Hindlimb muscle (tissue), 1 donor: ENCODE data around the gene C8B. TPM values are rescaled to one million over a fixed set of nuclear protein-coding genes. Genes with fewer than 3 reads are reported as not detected.

Experiments
- DNase-seq: peaks from one replicate; pipeline ENCODE4 v3.0.0-alpha.2; 2013
- polyA plus RNA-seq: library from polyadenylated mRNA; unstranded; fragments of 120-200 nt; gene quantifications from one replicate; pipeline ENCODE4 v1.2.1, GENCODE V29; 2013; ENCODE audit not compliant: insufficient read length

The C8B gene
- polyA plus RNA-seq = not detected

DNA sequence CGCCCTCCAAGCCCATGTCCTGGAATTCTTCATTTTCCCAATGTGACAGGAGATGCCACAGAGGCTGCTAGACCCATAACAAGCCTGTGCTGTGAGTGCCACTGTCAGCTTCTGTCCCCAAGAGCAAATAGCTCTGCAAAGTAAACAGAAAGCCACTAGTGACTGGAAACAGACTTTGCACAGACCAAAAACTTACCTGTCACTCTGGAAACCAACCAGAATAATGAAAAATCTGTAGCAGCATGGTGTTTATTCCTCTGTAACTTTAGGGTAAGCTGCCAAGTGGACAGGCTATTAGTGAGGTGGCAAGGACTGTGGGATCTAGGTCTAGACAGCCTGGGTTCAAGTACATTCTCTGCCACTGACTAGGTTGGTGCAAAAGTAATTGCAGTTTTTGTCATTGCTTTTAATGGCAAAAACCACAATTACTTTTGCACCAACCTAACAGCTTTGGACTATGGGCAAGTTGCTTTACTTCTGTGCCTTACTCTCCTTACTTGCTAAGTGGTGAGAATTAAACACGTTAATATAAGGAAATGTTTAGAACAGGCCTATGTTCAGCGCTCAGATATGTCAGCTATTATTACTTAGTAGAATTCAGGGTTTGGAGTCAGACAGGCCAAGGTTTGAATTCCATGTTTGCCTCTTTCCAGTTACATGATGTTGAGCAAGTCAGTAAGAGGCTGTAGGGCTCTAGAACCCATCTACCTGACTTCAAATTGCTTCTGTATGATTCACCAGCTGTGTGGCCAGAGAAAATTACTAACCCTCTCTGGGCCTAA is at the start of gene C8B:
Gene C8B, minus strand, starts transcription at position 100 of the 782 bp plus-strand sequence. Its CDS starts 67 bp downstream, at position 33.
- DNase-seq = no peak

- no peak for DNase-seq
These were observed 49.3 kb upstream of the C8B start for GRCh38 chr1:57015071-57015470.

DNA sequence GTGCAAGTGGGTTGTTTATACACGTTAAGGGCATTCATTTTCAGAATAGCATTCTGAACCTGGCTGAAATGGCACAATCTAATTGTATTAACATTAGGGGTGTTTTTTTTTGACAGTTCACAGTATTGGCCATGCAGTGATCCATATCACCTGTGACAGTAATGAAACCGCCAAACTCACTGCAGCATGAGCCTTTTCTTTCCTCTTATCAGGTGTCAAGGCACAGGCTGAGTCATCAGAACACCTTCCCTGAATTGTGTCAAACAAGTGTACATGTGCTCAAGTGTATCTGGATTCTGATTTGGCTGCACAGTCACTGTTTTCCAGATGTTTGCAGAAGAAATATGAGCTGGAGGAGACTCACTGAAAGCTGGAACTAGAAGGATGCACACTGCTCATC is 47.7 kb upstream of the C8B start:
- no peak for DNase-seq

DNA sequence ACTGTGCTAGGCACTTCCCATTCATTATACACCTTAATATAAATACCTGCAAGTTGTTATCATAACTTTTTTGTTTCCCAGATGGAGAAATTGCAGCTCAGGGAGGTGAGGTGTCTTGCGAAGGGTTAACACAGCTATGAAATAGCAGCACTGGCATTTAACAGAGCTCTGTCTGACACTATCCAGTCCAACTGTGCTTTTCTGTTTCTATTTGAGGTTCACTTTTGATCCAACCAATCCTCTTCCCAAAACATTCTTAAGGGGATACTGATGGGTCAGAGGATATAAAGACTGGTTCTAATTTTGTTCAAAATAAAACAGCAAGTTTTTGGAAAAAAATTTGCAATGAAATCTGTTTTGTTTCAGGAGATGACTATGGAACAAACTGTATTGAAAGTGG is 46.5 kb upstream of the C8B start:
- no peak for DNase-seq

GRCh38 chr1:57010511-57010910 is 44.7 kb upstream of the C8B start:
- no peak for DNase-seq

- no peak for DNase-seq
These were observed 42.1 kb upstream of the C8B start for GRCh38 chr1:57007948-57008347.

- no peak for DNase-seq
These were observed 41.7 kb upstream of the C8B start for GRCh38 chr1:57007472-57007871.

- no peak for DNase-seq
These were observed 37.8 kb upstream of the C8B start for GRCh38 chr1:57003398-57004139.

DNA sequence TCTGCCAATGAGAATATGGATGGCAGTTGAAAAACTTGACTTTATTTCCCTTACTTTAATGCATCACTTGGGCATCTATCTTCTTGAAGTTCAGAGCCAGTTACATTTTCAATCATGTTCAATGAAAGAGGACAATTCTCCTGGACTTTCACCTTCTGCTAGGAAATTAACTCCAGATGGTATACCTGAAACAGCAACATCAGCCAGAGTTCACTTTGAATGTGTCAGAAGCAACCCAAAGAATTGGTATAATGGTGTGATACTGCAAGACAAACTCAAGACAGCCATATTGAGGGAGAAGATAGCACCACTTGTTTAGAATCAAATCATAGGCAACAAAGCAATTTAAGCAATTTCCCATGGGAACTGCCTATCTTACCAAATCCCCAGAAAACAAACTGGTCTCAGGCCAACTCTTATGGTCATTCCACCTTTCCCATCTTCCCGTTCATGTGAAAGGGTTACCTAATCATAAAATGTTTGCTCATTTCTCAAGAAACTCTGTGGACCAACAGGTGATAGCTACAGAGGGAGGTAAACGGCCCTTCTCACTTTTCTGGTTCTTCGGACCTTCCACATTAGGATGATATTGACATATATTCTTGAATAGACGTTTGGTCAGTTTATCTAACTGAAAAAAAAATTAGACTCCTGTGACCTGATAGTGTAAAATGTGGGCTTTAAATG is 29.7 kb upstream of the C8B start:
- no peak for DNase-seq

DNA sequence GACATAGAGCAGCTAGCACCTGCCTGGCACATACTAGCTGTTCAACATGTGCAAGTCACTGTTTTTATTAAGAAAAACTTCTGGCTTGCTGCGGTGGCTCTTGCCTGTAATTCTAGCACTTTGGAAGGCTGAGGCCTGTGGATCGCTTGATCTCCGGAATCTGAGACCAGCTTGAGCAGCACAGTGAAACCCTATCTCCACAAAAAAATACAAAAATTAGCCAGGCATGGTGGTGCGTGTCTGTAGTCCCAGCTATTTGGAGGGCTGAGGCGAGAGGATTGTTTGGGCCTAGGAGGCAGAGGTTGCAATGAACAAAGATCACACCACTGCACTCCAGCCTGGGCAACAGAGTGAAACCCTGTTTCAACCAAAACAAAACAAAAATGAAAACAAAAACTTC is 27.7 kb upstream of the C8B start:
- no peak for DNase-seq

DNA sequence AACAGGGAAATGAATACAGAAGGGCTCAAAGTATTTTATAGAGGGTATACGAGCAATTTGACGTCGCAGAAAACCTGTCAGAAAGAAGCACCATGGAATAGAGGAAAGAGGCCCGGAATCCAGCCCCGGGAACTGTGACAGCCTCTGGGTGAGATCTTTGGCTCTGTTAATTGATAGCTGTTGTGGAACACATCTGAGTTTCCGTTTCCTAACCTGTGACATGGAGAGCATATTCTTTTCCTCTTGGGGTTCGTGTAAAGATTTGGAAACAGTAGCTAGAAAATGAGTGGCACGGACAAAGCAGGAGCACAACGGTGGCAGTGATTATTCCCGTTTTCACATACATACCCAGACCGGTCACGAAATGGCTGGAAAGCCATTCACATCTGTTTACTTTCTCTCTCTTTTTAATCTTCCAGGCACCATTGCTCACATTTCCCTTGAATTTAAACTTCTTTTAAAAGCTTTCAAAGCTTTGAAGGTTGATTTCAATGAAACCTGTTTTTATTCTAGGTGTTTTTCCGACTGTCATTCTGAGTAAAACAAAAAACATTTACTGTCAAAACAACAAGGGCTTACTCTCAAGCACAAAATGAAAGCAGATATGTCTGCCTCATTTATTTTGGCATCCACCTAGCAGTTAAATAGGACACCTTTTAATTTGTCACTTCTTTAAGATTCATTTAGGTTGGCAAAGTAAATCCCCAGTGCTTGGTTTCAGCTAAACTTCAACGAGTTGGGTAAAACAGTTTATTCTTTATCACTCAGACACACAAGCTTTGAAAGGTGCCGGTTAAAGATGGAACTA is 26.7 kb upstream of the C8B start:
- no peak for DNase-seq

DNA sequence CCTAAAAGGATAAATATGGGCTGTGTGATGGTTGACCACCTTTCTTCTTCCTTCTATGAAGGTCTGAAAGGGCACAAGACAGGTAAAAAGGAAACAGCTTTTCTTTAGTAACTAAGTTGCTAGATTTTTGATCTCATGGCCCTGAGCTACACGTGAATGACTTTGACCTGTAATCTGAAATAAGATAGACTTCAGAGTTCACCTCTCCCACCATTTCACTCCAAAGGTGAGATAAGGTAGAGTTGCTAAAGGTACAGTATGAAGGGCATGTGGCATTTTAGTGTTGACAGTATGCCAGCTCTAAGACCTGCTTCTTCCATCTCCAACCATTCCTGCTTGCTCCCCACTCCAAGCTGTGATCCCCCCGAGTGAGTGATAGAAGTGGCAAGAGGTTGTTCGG is 25.8 kb upstream of the C8B start:
- no peak for DNase-seq

DNA sequence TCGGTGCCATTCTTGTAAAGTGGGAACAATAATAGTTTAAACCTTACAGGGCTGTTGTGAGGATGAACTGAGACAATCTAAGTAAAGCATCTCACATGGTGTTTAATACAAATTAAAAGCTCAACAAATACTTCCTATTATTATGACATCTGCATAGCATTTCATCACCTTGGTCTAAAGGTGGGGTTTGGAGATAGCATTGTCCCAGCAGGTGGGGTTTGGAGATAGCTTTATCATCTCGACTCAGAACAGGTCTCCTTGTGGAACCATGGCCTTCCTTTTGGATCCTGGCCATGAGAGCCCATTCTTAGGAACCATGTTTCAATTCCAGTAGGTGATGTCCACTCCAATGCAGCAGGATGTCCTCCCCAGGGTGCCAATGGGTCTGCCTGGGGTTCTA is 20.6 kb upstream of the C8B start:
- no peak for DNase-seq

DNA sequence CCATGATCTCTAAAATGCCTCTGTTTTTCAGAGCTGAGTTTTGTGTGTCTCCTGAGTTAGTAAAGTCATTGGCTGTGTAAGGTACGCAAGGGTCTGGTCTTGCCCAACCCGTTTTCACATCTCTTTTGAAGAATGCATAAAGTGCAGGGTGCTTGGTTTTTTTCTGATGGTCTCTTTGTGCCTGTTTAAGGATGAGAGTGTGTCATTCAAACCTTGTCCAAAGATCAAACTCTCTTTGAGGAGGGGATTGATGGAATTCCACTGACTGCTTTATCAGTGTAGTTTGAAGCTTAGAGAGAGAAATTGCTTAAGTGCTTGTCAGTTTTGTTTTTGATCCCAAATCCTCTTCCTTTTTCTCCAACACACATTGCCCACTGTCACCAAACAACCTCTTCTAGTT is 20.0 kb upstream of the C8B start:
- no peak for DNase-seq

DNA sequence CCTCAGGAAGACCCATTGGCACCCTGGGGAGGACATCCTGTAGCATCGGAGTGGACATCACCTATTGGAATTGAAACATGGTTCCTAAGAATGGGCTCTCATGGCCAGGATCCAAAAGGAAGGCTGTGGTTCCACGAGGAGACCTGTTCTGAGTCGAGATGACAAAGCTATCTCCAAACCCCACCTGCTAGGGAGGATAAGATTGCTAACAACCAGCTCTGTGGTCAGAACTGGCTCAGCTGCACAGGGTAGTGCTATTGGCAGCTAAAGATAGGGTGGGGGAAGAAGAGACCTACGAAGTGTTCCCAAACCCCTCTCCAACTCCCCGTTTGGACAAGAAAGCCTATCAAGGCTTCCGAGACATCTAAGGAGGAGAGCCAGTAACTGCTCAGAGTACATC is 17.7 kb upstream of the C8B start:
- no peak for DNase-seq

DNA sequence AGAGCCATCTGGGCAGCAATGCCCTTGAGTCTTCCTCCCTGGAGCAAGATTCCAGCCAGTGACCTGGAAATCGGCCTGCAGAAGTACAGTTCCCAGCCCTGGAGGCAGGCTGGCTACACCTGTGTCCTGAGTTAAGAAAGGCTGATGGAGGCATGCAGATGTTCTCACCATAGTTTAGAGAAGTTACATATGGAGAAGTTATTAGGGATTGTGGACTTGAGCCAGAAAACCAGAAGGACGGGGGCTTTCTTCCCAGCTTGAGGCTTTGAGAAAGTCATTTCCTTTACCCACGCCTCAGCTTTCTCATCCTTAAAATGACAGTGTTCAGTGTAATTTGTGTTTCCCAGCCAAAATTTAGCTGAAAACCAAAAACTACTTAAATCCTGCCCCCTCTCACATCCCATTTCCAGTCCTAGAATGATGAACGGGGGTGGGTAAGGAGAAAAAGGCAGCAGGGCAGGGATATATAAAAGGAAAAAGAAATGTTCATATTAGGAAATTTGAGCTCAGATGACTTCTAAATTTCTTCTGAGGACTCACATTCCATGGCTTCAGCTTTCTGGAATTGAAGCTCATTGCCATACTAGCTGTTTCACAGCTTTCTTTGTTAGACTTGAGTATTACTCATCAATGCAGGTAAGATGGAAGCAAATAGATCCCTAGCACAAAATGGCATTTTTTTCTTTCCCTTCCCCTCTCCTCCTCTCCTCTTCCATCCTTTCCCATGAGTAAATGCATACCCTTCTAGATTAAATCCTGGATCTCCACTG is 14.4 kb upstream of the C8B start:
- peak; percentile 13 for DNase-seq

DNA sequence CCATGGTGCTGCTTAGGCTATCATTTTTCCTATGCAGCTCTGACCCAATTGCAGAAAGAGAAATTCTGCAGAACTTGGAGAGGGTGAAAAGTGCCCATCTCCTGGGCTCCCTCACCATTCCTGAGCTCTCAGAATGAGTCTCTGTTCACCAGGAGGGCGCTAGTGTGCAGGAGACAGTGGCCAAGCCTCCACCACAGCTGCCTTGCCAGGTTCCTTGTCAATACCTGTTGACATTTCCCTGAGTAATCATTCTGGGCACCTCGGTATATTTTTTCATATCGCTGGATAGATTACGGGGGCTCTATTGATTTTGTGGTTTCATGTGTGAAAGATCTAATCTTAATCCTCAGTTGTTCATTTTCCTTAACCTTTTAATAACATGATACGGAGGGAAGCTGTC is 13.0 kb upstream of the C8B start:
- no peak for DNase-seq

DNA sequence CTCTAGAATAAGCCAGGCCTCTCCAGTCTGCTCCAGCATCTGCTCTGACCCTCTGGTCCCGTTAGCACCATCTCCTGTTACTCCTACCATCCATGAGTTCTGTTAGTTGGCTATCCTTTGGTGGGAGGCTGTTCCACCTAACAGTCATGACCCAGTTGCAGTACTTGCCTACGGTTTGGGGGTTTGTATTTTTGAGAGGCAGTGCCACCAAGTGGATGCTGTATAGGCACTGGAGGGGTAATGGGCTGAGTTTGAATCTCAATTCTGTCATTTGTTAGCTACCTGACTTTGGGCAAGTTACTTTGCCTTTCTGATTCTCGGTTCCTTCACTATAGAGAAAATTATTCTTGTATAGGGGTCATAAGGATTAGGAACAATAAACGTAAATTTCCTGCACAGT is 12.1 kb upstream of the C8B start:
- DNase-seq = no peak

DNA sequence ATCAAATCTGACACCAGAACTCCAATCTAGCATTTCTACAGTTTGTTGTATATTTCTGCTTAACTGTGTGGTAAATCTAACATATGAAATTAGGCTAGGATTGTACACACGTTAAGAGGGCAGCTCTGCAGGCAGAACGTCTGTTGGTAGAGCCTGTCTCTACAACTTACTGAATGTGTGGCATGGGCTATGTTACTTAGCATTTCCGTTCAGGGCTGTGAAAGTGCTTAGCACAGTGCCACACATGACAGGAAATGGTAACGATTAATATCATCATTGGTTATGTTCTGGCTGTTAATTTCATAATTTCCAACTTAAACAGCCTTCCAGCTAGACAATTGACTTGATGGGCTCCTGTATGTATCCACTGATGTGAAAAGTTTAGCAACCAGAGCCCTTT is 9.6 kb upstream of the C8B start:
- DNase-seq = no peak

DNA sequence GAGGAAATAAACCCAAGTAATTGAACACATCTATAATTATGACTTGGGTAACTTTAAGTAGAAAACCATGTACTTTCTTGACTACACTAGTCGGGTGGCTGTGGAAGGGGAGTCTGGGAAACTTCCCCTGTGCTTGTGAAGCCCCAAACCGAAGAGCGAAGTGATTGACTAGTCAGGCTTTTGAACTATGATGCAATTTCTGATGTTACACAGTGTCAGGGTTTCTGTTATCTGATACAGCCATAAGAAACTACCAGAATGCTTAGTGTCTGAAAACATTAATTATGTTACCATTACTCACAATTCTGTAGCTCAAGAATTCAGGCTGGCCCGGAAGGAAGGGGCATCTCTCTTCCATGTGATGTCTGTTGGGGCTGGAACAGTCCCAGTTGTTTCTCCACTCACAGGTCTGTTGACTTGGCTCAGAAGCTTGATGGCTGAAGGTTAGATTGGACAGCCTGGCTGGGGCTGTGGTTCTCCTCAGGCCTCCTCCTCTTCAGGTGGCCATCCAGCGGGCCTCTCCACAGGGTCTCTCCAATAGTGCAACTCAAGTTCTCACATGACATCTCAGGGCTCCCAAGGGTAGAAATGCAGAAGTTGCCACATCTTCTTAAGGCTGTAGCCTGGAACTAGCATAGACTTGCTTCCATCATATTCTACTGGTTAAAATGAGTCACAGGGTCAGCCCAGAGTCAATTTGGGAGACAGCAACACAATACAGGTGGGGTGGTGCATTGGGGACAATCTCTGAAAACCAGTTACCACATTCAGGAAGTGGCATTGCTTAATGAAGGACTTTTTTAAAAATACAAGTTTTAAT is 8.3 kb upstream of the C8B start:
- no peak for DNase-seq

GRCh38 chr1:56972976-56973375 is 7.2 kb upstream of the C8B start:
- no peak for DNase-seq
